ENCODE results near the gene CMTM7. TPM values are rescaled to one million over a fixed set of nuclear protein-coding genes. Genes with fewer than 3 reads are reported as not detected.

CMTM7 gene
- total and polyA plus RNA-seq, 2 of the 8 experiments (the other 6 are each of a cell fraction or from before 2014, with no cell fraction given), result 33.3 to 65.8 TPM

- H2AFZ ChIP-seq (ENCODE audit: low read length), result no peak overlapping the region
- 72% methylated on average over 2 of the region's 2 CpGs; no CpG with 5 or more reads in 1 of the 2 experiments for WGBS, 2 experiments (ENCODE audit: extremely low coverage in 1 of 2, insufficient coverage in 1 of 2, insufficient read length in 1 of 2, insufficient replicate concordance in 2 of 2, low coverage in 1 of 2, low lambda C conversion rate in 2 of 2, missing lambda C conversion rate in 1 of 2)
Measured at GRCh38 chr3:32405155-32405554, 13.5 kb downstream of the CMTM7 start.

More at GRCh38 chr3:32405155-32405554, 13.5 kb downstream of the CMTM7 start:
- H3K9ac ChIP-seq (replicated peaks in 1 of 4; ENCODE audit: extremely low read depth in 1 of 4, low read depth in 3 of 4, low read length in 3 of 4), result no peak overlapping the region
- no peak overlapping the region for H4K5ac ChIP-seq (ENCODE audit: insufficient read length, low read depth, low read length)
- H3K27me3 ChIP-seq (replicated peaks in 1 of 4; ENCODE audit: control insufficient read depth in 3 of 4, extremely low read depth in 1 of 4, insufficient read depth in 3 of 4, low read length in 3 of 4), result no peaks in the 10 kb centered on the region
- no peak overlapping the region for H4K91ac ChIP-seq (replicated peaks; ENCODE audit: insufficient read length, low read length)
- H4K20me1 ChIP-seq (replicated peaks in 1 of 2; ENCODE audit: control insufficient read depth in 1 of 2, insufficient read depth in 2 of 2, low read length in 2 of 2), result no peaks in the 10 kb centered on the region
- H3K4me3 ChIP-seq (ENCODE audit: extremely low read depth in 1 of 4, insufficient read depth in 2 of 4, low read depth in 3 of 4, low read length in 4 of 4), result no peak overlapping the region
- DNase-seq (ENCODE audit: low read depth in 1 of 2, low spot score in 2 of 2) (no peak), FAIRE-seq (no peak)
- no peak overlapping the region for H3K23ac ChIP-seq (ENCODE audit: insufficient read length)
- no peaks in the 10 kb centered on the region for H3K9me3 ChIP-seq (ENCODE audit: insufficient read depth in 2 of 2, low read depth in 1 of 2, low read length in 1 of 2)
- POLR2A ChIA-PET (ENCODE audit: partially characterized antibody), result interaction anchor here (1.5 to 2.1 kb wide), 2 partner anchors 10 to 63 kb away, joined by 3 to 5 read pairs; no protein-coding TSS in a partner anchor
- no peak overlapping the region for H2BK20ac ChIP-seq (ENCODE audit: low read length)
- H4K8ac ChIP-seq (ENCODE audit: extremely low read depth, insufficient read depth, low read length), result no peak overlapping the region
- no peak overlapping the region for H2BK15ac ChIP-seq (ENCODE audit: low read length)
- H3K36me3 ChIP-seq (ENCODE audit: control insufficient read depth in 2 of 4, insufficient read depth in 4 of 4, low read length in 3 of 4), result no peaks in the 10 kb centered on the region; a peak in 1 of 8 replicates
- H3K4ac ChIP-seq (replicated peaks; ENCODE audit: insufficient read length, low read depth, low read length), result no peak overlapping the region
- no peak overlapping the region for H2AK5ac ChIP-seq (ENCODE audit: low read depth, low read length)
- no peaks in the 10 kb centered on the region; the same call in 1 of the 2 replicates for H3K23me2 ChIP-seq (ENCODE audit: low read depth, low read length)
- no peak overlapping the region for H2BK120ac ChIP-seq (replicated peaks; ENCODE audit: low read depth, low read length)
- H2BK5ac ChIP-seq (ENCODE audit: low read depth, low read length), result no peak overlapping the region
- no peak overlapping the region for H3K18ac ChIP-seq (ENCODE audit: extremely low read depth, low read length)
- peaks cover 2 to 12% (median 9%) of the 10 kb centered on the region in 4 experiments; a peak in 6 of 7 replicates for H3K4me1 ChIP-seq (replicated peaks in 1 of 4; ENCODE audit: control insufficient read depth in 3 of 4, insufficient read depth in 4 of 4, low read length in 3 of 4)
- peaks cover 0 to 22% of the 10 kb centered on the region in 2 experiments; a peak in 3 of 4 replicates for H3K79me2 ChIP-seq (ENCODE audit: control insufficient read depth in 1 of 2, insufficient read depth in 2 of 2, low read length in 2 of 2)
- TF ChIP-seq FOSL1 (IDR thresholded peaks at IDR 0.05; ENCODE audit: insufficient read depth, low read depth, low read length) (no peak), SP1 (IDR thresholded peaks at IDR 0.05; ENCODE audit: low read depth, low read length) (no peak), SIN3A (conservative IDR thresholded peaks at IDR 0.05 in 1 of 2, IDR thresholded peaks at IDR 0.05 in 1 of 2; ENCODE audit: low read depth in 1 of 2, low read length in 2 of 2) (no peak)
- no peak overlapping the region for H3K4me2 ChIP-seq (ENCODE audit: insufficient read depth in 1 of 2, low read depth in 2 of 2, low read length in 2 of 2)
- CTCF ChIA-PET (ENCODE audit: partially characterized antibody), result interaction anchor here (0.7 to 1.8 kb wide), 4 partner anchors 9 to 227 kb away, joined by 4 to 6 read pairs (median 5); no protein-coding TSS in a partner anchor
- H3K14ac ChIP-seq (ENCODE audit: insufficient read length), result no peak overlapping the region
- no peak overlapping the region for H2BK12ac ChIP-seq (ENCODE audit: low read depth, low read length)
- peaks cover 4% of the 10 kb centered on the region for H3K79me1 ChIP-seq (ENCODE audit: low read depth, low read length)
- H3K56ac ChIP-seq (replicated peaks; ENCODE audit: insufficient read length, low read depth, low read length), result no peak overlapping the region
- no peak overlapping the region for H3K27ac ChIP-seq (ENCODE audit: low read depth, low read length)
